CD4-positive, alpha-beta T cell (primary cell): ENCODE measurements around the gene MED15. TPM values are rescaled to one million over a fixed set of nuclear protein-coding genes. Genes with fewer than 3 reads are reported as not detected.

ENCODE experiments used
- ATAC-seq: fragments of 200-7000 bp; cut with Tn5 transposase; one replicate; pipeline ENCODE4 v1.10.0; 2022; ENCODE audit warnings: mild to moderate bottlenecking; ENCODE audit not compliant: poor library complexity
- CTCF ChIA-PET: fragments of 350-600 bp; sonication (Branson Sonifier 250); formaldehyde crosslinking; loops from one replicate; lab custom pipeline; 2021; ENCODE audit warnings: antibody characterized with exemption, inconsistent platforms; lab: Charles Lee
- POLR2A ChIA-PET: fragments of 350-600 bp; sonication (Branson Sonifier 250); formaldehyde crosslinking; loops from one replicate; lab custom pipeline; 2021; ENCODE audit warnings: antibody characterized with exemption, inconsistent platforms; lab: Charles Lee
- DNase-seq, 14 experiments: peaks; one replicate each; pipeline ENCODE4 v3.0.0-alpha.2; 2013 to 2020; ENCODE audit warnings: mixed read lengths in 2 of 14
- H3K27ac ChIP-seq, 2 donors: one replicate each; pipeline versions ENCODE4 v1.5.1 to v1.7.0; 2013; ENCODE audit warnings: low read length in 2 of 2, low read depth in 1 of 2, mild to moderate bottlenecking in 1 of 2
- H3K27me3 ChIP-seq, 2 experiments: 1 replicate in 1 of 2; 2 replicates in 1 of 2; pipeline versions ENCODE4 v1.6.1 to v1.7.0; 2013; ENCODE audit warnings: low read length in 2 of 2, control low read depth in 1 of 2, mild to moderate bottlenecking in 1 of 2, moderate library complexity in 1 of 2; ENCODE audit not compliant: insufficient read depth in 2 of 2, control insufficient read depth in 1 of 2
- H3K36me3 ChIP-seq: one replicate; pipeline ENCODE4 v1.6.1; 2013; ENCODE audit warnings: low read length, control low read depth; ENCODE audit not compliant: insufficient read depth
- H3K4me1 ChIP-seq: one replicate; pipeline ENCODE4 v1.6.1; 2013; ENCODE audit warnings: low read length, control low read depth; ENCODE audit not compliant: insufficient read depth
- H3K4me3 ChIP-seq: one replicate; pipeline ENCODE4 v1.5.1; 2013; ENCODE audit warnings: mild to moderate bottlenecking, low read length, moderate library complexity
- H3K9me3 ChIP-seq, 2 experiments: 1 replicate in 1 of 2; 2 replicates in 1 of 2; pipeline versions ENCODE4 v1.6.1 to v1.7.0; 2013; ENCODE audit warnings: low read length in 2 of 2, mild to moderate bottlenecking in 2 of 2, control low read depth in 1 of 2, moderate library complexity in 1 of 2; ENCODE audit not compliant: control insufficient read depth in 1 of 2, insufficient read depth in 1 of 2
- H3K27ac Mint-ChIP-seq: one replicate; pipeline ENCODE4 v1.8.0; 2020; ENCODE audit warnings: mixed read lengths
- H3K27me3 Mint-ChIP-seq: one replicate; pipeline ENCODE4 v1.8.0; 2021; ENCODE audit warnings: mixed read lengths
- H3K36me3 Mint-ChIP-seq: one replicate; pipeline ENCODE4 v1.8.0; 2021; ENCODE audit warnings: low read depth, mixed read lengths
- H3K4me1 Mint-ChIP-seq: one replicate; pipeline ENCODE4 v1.8.0; 2021; ENCODE audit warnings: low read depth, mixed read lengths
- H3K4me3 Mint-ChIP-seq: one replicate; pipeline ENCODE4 v1.8.0; 2020; ENCODE audit warnings: mild to moderate bottlenecking, mixed read lengths
- H3K9me3 Mint-ChIP-seq: one replicate; pipeline ENCODE4 v1.8.0; 2020; ENCODE audit warnings: mixed read lengths
- CTCF ChIP-seq: fragments of 200-600 bp; IDR thresholded peaks from one replicate; pipeline ENCODE4 v1.8.0; 2022; ENCODE audit warnings: antibody characterized with exemption, mild to moderate bottlenecking
- intact Hi-C, 2 experiments: fragments of 100-400 bp; cut with DNase I in 1 of 2; cut with micrococcal nuclease in 1 of 2; formaldehyde crosslinking; loops; one replicate each; pipeline versions ENCODE4 v1.15.1 to v1.9.0; 2023 to 2025; cut with DNase I, micrococcal nuclease
- total RNA-seq, 174 experiments: library from RNA in 2 of 174; stranded (reverse) in 2 of 174; gene quantifications; one replicate each; pipeline ENCODE4 v1.2.3 and lab custom pipeline; 2021 to 2026

MED15 gene
- total RNA-seq, 2 experiments from 2014 or later: 181 to 191 TPM

- H3K27me3 Mint-ChIP-seq: no peaks in the 10 kb centered on the region
- peak overlapping the region; percentile 61 to 69 for H3K27ac ChIP-seq
- no peak for TF ChIP-seq CTCF
- DNase-seq (peak; percentile 68 to 92 (median 82)), ATAC-seq (peak; percentile 66)
- intact Hi-C loops: loop anchor here (2.0 to 5.0 kb wide), 4 partner anchors 18 to 136 kb away; no protein-coding TSS in a partner anchor
- no peaks in the 10 kb centered on the region for H3K9me3 ChIP-seq
- POLR2A ChIA-PET: interaction anchor here (0.6 to 9.9 kb wide), 17 partner anchors 7 to 713 kb away, joined by 3 to 343 read pairs (median 5); partner anchors contain the start of genes KLHL22 and MED15
- H3K27ac Mint-ChIP-seq: peak overlapping the region; percentile 93
- H3K9me3 Mint-ChIP-seq: no peaks in the 10 kb centered on the region
- CTCF ChIA-PET: interaction anchor here (1.0 to 7.2 kb wide), 7 partner anchors 10 to 110 kb away, joined by 3 to 107 read pairs (median 6); no protein-coding TSS in a partner anchor
- H3K4me3 ChIP-seq: peak overlapping the region; percentile 46
- peaks cover 43% of the 10 kb centered on the region for H3K36me3 ChIP-seq
- peaks cover 89% of the 10 kb centered on the region for H3K36me3 Mint-ChIP-seq
- H3K27me3 ChIP-seq: no peaks in the 10 kb centered on the region
- H3K4me3 Mint-ChIP-seq: peak overlapping the region; percentile 80
- peaks cover 89% of the 10 kb centered on the region for H3K4me1 Mint-ChIP-seq
- peaks cover 92% of the 10 kb centered on the region for H3K4me1 ChIP-seq
Measured at GRCh38 chr22:20566420-20567260, 59.2 kb downstream of the MED15 start.

DNA sequence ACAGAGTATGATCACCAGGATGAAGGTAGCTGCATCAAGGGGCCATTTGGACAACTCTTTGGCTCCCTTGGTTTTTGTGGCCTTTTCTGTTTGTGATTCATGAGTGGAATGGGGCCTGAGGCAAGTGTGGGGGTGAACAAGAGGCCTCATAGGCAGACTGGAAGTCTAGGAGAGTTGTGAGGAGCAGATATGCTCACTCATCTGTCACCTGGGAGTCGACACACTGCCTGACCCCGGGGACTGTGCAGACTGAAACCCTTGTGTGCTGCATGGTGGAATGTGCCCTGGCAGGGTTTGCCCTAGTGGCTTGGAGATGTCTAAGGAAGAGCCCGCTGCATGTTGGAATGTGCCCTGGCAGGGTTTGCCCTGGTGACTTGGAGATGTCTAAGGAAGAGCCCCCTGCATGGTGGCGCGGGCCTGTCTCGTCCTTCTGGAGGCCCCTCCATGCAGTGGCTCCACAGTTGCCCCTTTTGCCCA, 60.0 kb downstream of the MED15 start:
- CTCF ChIA-PET: interaction anchor here (0.9 to 7.2 kb wide), 7 partner anchors 11 to 111 kb away, joined by 3 to 107 read pairs (median 5); no protein-coding TSS in a partner anchor
- peak in 2 of 14 experiments; percentile 37 to 40 for DNase-seq
- Histone ChIP-seq H3K36me3 (peaks cover 49% of the 10 kb centered on the region), H3K4me1 (peaks cover 99% of the 10 kb centered on the region), H3K27me3 (no peaks in the 10 kb centered on the region), H3K9me3 (no peaks in the 10 kb centered on the region), H3K27ac (peak overlapping the region; percentile 61 to 69), H3K4me3 (peak overlapping the region; percentile 46)
- intact Hi-C loops: loop anchor here (2.0 to 5.0 kb wide), 4 partner anchors 19 to 135 kb away; no protein-coding TSS in a partner anchor
- H3K27ac Mint-ChIP-seq: peak overlapping the region; percentile 93
- H3K36me3 Mint-ChIP-seq: peaks cover 90% of the 10 kb centered on the region
- H3K4me1 Mint-ChIP-seq: peaks cover 96% of the 10 kb centered on the region
- peak overlapping the region; percentile 80 for H3K4me3 Mint-ChIP-seq
- POLR2A ChIA-PET: interaction anchor here (0.8 to 9.9 kb wide), 15 partner anchors 8 to 174 kb away, joined by 3 to 343 read pairs (median 6); partner anchors contain the start of genes KLHL22 and MED15
- no peak for ATAC-seq
- no peak for TF ChIP-seq CTCF
- no peaks in the 10 kb centered on the region for H3K27me3 Mint-ChIP-seq
- no peaks in the 10 kb centered on the region for H3K9me3 Mint-ChIP-seq

- Mint-ChIP-seq H3K4me3 (peak overlapping the region; percentile 25), H3K4me1 (peaks cover 90% of the 10 kb centered on the region), H3K9me3 (no peaks in the 10 kb centered on the region), H3K27me3 (no peaks in the 10 kb centered on the region), H3K36me3 (peaks cover 90% of the 10 kb centered on the region), H3K27ac (peak overlapping the region; percentile 93)
- peaks cover 93% of the 10 kb centered on the region for H3K4me1 ChIP-seq
- no peak for ATAC-seq
- intact Hi-C loops: loop anchor here (1.0 to 5.0 kb wide), 6 partner anchors 10 to 134 kb away; no protein-coding TSS in a partner anchor
- DNase-seq: no peak
- ChIA-PET CTCF (interaction anchor here (0.9 to 7.2 kb wide), 5 partner anchors 11 to 111 kb away, joined by 3 to 107 read pairs (median 6); no protein-coding TSS in a partner anchor), POLR2A (interaction anchor here (1.1 to 9.9 kb wide), 8 partner anchors 12 to 135 kb away, joined by 4 to 343 read pairs (median 19); partner anchors contain the start of gene MED15)
- H3K36me3 ChIP-seq: peaks cover 54% of the 10 kb centered on the region
- H3K27me3 ChIP-seq: no peaks in the 10 kb centered on the region
- no peak for TF ChIP-seq CTCF
- no peaks in the 10 kb centered on the region for H3K9me3 ChIP-seq
- peak overlapping the region; percentile 46 for H3K4me3 ChIP-seq
- H3K27ac ChIP-seq: peak overlapping the region; percentile 57 to 61
Measured at GRCh38 chr22:20567993-20568417, 60.6 kb downstream of the MED15 start.
